C4-2B (cell line): Measurements from ENCODE around the gene C1R.

Experiments used
- H3K27ac ChIP-seq: fragments of 450-650 bp; 2 replicates; pipeline ENCODE4 v1.5.1; 2017
- ZFX ChIP-seq: fragments of 450-650 bp; IDR thresholded peaks from 2 replicates; pipeline ENCODE4 v1.6.1; 2017
- TF ChIP-seq, protein P1 (sequence below): fragments of 450-650 bp; conservative IDR thresholded peaks from 2 replicates; pipeline ENCODE4 v1.5.1; 2017; ENCODE audit warnings: mild to moderate bottlenecking

The C1R gene

GRCh38 chr12:7092229-7092985 lies at the start of gene C1R:
TSS of gene C1R (minus strand) at chr12:7092445. CDS start at chr12:7092388, 57 bp downstream.
- TF ChIP-seq, protein P1, sequence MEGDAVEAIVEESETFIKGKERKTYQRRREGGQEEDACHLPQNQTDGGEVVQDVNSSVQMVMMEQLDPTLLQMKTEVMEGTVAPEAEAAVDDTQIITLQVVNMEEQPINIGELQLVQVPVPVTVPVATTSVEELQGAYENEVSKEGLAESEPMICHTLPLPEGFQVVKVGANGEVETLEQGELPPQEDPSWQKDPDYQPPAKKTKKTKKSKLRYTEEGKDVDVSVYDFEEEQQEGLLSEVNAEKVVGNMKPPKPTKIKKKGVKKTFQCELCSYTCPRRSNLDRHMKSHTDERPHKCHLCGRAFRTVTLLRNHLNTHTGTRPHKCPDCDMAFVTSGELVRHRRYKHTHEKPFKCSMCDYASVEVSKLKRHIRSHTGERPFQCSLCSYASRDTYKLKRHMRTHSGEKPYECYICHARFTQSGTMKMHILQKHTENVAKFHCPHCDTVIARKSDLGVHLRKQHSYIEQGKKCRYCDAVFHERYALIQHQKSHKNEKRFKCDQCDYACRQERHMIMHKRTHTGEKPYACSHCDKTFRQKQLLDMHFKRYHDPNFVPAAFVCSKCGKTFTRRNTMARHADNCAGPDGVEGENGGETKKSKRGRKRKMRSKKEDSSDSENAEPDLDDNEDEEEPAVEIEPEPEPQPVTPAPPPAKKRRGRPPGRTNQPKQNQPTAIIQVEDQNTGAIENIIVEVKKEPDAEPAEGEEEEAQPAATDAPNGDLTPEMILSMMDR, result peak; percentile 94
- no peak for TF ChIP-seq ZFX
- peak within 1 kb of the TSS; percentile 29; the same call in 1 of the 2 replicates for H3K27ac ChIP-seq

DNA sequence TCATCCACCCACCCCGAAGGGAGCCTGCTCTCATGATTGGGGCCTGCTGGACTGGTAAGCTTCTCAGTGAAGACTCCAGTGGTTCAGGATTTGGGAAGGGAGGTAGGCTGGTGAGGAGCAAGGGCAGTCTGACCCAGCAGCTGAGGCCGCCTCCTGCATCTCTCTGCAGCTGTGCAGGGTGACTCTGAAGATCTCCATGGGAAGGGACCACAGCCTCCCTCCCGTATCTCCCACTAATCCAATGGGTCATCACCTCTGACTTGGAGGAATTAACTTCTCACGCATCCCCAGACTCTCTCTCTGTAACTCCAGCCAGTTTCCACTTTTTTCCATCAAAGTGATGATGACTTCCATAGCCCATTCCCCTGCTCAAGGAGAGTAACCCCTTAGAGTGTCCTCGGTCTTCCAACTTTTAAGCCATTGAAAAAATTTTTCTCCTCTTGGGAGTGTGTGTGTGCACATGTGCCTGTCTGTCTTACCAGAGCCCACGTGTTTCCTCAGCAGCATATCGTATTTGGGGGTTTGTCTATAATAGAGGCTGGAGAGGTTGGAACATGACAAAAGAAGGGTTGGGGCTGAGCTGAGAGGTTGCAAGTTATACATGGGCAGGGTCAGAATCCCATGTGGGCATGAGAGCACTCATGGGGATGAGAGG lies 49.2 kb upstream of the C1R start:
- H3K27ac ChIP-seq, result no peak overlapping the region
- no peak for TF ChIP-seq ZFX
- TF ChIP-seq, protein P1, result no peak

DNA sequence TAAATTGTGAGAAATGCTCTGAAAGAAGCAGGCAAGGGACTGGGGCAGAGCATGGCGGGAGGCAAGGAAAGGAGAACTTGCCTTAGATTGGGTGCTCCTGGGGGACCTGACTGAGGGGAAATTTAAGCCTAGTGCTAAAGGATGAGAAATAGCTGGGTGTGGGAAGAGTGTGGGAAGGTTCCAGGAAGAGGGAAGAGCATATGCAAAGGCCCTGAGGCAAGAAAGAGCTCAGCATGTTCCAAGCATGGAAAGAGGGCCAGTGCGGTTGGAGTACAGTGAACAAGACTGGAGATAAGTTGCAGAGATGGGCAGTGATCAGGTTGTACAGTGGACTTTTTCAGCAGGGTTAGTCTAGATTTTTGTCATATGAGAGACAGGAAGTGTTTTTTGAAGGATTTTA lies 47.0 kb upstream of the C1R start:
- TF ChIP-seq, protein P1, result no peak
- no peak for TF ChIP-seq ZFX
- H3K27ac ChIP-seq, result no peak overlapping the region

DNA sequence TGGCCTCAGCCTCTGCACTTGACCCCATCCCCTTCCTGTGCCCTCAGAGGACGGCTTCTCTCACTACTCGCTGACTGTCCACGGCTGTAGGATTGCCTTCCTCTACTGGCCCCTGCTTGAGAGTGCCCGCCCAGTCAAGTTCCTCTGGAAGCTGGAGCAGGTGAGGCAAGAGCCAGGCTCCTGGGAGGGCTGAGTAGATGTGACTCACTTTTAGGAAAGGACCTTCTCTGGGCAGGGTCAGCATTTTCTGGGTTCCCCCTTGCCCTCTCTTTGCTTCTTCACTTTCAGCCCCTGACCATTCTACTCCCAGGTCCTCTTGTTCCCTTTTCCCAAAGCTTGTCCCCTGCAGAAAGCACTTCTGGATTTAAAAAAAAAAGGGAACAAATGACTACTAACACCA lies 45.7 kb upstream of the C1R start:
- no peak overlapping the region for H3K27ac ChIP-seq
- TF ChIP-seq, protein P1, result no peak
- TF ChIP-seq ZFX, result no peak

DNA sequence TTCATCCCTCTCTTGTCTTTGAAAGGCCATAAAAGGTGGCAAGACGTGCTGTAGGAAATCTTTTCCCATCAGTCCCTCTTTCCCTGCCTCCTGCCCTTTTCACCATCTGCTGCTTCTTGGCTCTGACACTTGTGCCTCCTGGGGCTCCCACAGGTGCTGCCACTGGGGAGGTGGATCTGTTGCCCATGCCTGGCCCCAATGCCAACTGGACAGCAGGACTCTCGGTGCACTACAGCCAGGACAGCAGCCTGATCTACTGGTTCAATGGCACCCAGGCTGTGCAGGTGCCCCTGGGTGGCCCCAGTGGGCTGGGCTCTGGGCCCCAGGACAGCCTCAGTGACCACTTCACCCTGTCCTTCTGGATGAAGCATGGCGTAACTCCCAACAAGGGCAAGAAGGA lies 44.4 kb upstream of the C1R start:
- no peak overlapping the region for H3K27ac ChIP-seq
- TF ChIP-seq, protein P1, result no peak
- no peak for TF ChIP-seq ZFX

DNA sequence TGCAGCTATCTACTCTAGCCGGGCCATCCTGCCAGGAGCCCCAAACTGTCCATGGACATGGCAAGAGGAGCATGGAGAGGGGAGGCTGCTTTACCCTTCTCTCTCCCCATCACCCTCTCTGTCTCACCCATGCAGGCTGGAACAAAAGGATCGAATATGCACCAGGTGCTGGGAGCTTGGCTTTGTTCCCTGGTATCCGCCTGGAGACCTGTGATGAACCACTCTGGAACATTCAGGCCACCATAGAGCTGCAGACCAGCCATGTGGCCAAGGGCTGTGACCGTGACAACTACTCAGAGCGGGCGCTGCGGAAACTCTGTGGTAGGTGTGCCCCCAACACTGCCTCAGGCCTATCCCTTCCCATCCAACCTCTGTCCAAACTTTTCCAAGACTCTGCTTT lies 43.8 kb upstream of the C1R start:
- no peak for TF ChIP-seq ZFX
- TF ChIP-seq, protein P1, result no peak
- H3K27ac ChIP-seq, result no peak overlapping the region

DNA sequence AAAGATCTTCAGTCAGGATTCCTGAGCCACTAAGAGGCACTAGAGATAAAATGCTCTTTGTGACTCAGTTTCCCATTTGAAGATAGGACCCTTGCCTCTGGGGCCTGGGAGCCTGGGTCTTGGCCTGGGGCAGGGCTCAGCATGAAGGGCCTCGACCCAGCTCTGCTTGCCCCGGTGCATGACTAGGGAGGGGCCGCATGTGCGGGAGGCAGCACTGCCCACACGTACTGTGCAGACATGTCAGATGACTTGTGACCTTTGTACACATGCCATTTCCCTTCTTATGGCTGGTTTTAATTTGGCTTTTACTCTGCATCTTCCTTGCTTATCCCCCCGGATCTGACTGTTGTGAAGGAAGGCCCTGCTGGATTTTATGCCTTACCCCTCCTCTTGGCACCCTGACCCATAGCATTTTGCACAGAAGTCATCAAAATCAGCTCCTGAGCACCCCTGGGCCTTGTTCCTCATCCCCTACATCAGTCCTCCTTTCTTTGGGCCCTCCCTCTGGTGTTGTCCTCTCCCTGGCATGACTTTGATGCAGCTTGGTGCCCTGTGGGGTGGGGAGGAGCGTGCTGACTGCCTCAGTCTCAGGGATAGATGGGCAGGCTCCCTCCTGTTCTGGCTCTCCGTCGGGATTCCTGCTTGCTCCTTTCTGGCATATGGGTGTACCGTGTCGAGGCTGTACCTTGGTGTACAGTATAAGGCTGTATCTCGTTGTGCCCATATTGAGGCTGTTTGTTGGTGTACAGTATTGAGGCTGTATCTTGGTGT lies 42.3 kb upstream of the C1R start:
- no peak overlapping the region for H3K27ac ChIP-seq
- TF ChIP-seq, protein P1, result no peak
- TF ChIP-seq ZFX, result no peak
